Thyroid gland (tissue), 4 donors: ENCODE data around the gene ALG12.
A peak's percentile ranks its signal among the peaks of the same experiment; 100 is the strongest.

Experiments used
- CTCF ChIP-seq, 6 experiments: fragments of 200-600 bp in 3 of 6; fragments of 450-650 bp in 3 of 6; sonication (generic) in 3 of 6; IDR thresholded peaks; one replicate each; pipeline ENCODE4 v1.5.1; 2016 to 2019; ENCODE audit warnings: antibody characterized with exemption in 6 of 6, mild to moderate bottlenecking in 2 of 6, inconsistent platforms in 1 of 6, moderate library complexity in 1 of 6
- POLR2A ChIP-seq, 2 donors: fragments of 450-650 bp; IDR thresholded peaks; one replicate each; pipeline ENCODE4 v1.6.1; 2017; ENCODE audit warnings: antibody characterized with exemption in 2 of 2, mild to moderate bottlenecking in 2 of 2, moderate library complexity in 1 of 2

- TF ChIP-seq CTCF (IDR thresholded peaks at IDR 0.05) (peak in 1 of 6 experiments; percentile 12), POLR2A (IDR thresholded peaks at IDR 0.05) (peak; percentile 93 to 94)
Measured at GRCh38 chr22:49960159-49961004, 42.1 kb upstream of the ALG12 start, which contains the start of gene PIM3.
